Measurements from ENCODE around the gene GNG8.

GRCh38 chr19:46670813-46671212 is 34.8 kb upstream of the GNG8 start:
- TF ChIP-seq EZH2 (IDR thresholded peaks at IDR 0.05; ENCODE audit: borderline replicate concordance, insufficient read depth, low read depth, low read length, poor library complexity, severe bottlenecking): no peak
- TF ChIP-seq, protein P1, sequence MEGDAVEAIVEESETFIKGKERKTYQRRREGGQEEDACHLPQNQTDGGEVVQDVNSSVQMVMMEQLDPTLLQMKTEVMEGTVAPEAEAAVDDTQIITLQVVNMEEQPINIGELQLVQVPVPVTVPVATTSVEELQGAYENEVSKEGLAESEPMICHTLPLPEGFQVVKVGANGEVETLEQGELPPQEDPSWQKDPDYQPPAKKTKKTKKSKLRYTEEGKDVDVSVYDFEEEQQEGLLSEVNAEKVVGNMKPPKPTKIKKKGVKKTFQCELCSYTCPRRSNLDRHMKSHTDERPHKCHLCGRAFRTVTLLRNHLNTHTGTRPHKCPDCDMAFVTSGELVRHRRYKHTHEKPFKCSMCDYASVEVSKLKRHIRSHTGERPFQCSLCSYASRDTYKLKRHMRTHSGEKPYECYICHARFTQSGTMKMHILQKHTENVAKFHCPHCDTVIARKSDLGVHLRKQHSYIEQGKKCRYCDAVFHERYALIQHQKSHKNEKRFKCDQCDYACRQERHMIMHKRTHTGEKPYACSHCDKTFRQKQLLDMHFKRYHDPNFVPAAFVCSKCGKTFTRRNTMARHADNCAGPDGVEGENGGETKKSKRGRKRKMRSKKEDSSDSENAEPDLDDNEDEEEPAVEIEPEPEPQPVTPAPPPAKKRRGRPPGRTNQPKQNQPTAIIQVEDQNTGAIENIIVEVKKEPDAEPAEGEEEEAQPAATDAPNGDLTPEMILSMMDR (IDR thresholded peaks at IDR 0.05): no peak

Data from B cell (primary cell).